Measurements from ENCODE around the gene LIMCH1. TPM values are rescaled to one million over a fixed set of nuclear protein-coding genes. Genes with fewer than 3 reads are reported as not detected.
"Not testable (repeated sequence)": the region's sequence is repeated elsewhere in the genome, so short reads cannot be mapped to it uniquely, and the experiment has no call there.

LIMCH1 gene
- polyA plus RNA-seq, 5 donors, result 85.4 to 134 (median 114) TPM

DNA sequence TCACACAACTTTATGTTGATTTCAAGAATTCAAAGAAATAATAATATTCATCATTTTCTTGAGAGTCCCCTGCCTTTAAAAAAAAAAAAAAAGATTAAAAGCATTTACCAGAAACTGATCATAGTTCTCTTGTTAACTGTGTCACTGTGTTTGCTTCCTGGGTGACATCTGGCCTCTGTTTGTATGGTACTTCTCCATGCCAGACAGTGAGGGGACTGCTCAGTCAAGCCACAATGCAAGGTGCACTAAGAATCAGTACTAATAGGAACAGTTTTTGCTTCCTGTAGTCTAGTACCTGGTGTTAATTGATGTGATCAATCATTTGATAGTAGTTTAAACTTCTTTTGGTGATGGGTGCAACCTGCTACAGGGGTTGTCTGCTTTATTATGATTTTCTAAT lies 133.0 kb downstream of the LIMCH1 start:
- no peak for DNase-seq

GRCh38 chr4:41678086-41678816 lies 140.3 kb downstream of the LIMCH1 start:
- no peak for DNase-seq

DNA sequence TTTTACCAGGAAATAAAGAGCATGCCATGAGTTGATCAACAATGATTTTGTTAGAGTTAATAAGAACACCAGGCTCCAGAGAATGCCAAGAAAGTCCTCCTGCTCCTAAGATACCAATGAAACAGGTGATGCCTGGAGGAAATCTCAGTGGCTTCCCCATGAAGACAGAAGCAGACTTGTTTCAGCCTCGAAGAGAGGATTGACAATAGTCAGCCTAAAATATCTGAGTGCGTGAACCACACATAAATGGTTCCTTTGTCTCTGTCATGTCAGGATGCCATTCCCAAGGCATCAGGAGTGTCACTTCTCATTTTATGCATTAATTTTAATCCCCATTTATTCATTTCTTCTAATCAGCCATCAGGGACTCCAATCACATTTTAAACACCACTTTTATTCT lies 141.0 kb downstream of the LIMCH1 start:
- no peak for DNase-seq

DNA sequence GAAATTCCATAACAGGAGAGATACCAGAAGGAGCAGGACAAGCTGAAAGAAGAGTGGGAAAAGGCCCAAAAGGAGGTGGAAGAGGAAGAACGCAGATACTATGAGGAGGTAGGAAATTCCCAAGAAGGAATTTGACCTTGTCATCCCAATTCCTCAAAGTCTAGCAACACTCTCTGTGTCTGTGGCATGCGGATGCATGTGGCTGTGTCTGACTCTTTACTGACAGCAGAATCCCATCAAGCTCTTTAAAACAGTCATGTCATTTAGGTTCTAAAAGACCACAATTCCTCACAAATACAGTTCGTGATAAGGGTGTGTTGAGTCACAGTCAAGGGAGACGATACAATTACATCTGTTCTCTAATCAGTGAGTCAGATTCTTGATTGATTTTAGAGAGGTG lies 142.0 kb downstream of the LIMCH1 start:
- no peak for DNase-seq

GRCh38 chr4:41681054-41681453 lies 143.1 kb downstream of the LIMCH1 start:
- no peak for DNase-seq

DNA sequence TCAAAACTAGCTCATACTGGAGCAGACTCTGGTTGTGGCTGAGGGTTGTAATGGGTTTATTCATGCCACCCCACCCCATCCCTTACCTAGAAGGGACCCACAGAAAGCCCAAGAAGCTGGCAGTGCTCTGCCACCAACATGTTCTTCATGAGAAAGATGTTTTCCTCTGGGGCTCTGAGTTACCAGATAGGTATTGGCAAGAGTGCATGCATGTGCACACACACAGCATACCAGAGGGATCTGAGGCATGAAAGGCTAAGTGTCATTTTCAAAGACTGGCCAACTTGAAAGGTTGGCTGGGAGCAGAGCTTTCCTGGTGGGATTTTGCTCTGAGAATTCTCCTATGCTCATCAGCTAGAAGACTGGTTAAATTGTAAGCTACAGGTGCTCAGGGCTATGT lies 145.4 kb downstream of the LIMCH1 start:
- DNase-seq, result no peak

DNA sequence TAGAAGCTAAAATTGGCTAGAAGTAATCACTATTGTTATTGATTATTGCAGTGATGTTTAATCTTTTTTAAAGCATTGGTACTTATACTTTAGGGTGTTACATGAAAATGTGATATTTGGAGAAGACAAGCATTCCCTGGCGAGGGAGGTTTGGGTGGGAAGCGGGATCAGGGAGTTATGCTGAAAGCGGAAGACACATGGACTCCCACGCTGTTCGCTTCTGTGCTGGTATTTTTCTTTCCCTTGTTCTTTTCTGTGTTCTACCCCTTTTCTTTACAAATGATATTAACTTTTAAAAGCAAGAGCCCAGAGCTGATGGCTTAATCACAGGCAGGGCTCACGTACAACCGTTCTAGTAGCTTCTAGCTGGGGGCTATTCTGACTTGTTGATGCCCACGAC lies 148.9 kb downstream of the LIMCH1 start:
- DNase-seq, result no peak

- DNase-seq, result no peak
Observed at GRCh38 chr4:41687971-41688370, 150.0 kb downstream of the LIMCH1 start.

GRCh38 chr4:41692717-41693345 lies 154.9 kb downstream of the LIMCH1 start:
- DNase-seq, result peak in 1 of 2 donors; percentile 32

DNA sequence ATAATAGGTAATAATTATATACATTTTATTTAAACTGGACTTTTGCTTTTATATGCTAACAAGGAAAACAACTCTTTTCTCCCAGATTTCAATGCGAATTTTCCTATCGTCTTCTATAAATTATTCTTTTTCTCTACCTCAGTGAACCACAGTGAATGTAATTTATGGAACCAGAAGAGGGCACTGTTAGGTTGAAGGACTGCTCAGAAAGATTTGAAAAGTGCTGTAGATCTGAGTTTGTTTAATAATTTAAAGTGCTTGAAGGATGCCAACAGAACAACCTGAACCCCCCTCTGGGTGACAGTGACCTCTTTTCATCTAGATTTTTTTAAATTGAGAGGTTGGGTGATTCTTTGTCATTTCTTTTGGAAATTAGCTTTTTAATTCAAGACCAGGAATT lies 155.7 kb downstream of the LIMCH1 start:
- DNase-seq, result peak in 1 of 2 donors; percentile 10

DNA sequence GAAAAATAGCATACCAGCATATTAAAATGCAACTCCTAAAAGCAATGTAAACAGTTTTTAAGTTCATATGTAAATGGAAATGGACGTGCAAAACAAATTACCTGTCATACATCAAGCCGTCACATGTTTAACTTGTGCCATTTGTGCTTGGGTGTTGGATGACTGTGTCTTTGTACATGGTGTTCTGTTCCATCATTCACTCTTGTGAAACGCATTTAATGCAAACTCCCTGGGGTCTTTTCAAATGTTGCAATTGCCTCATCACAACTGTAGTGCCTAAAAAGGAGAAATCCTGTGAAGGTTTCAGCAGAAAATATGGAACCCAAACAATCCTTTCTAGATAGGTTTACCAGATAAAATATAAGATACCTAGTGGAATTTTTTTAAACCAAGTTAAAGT lies 158.2 kb downstream of the LIMCH1 start:
- DNase-seq, result no peak

DNA sequence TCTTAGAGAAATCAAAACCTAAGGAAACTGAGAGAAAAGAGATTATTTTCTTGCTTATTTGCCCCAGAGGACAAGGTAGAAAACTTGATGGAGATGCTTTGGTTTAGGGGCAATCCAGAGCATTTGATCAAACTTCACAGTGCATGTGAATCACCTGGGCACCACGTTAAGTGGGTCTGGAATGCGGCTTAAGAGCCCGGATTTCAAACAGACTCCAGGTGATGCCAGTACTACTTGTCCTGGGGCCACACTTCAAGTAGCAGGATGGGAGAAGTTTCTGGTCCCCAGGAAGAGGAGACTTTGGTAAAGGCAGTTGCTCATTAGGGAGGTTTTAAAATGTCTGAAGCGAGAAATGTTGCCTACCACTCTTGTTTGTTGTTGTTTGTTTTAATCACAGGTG lies 158.8 kb downstream of the LIMCH1 start:
- no peak for DNase-seq

- no peak for DNase-seq
Observed at GRCh38 chr4:41701983-41702382, 164.0 kb downstream of the LIMCH1 start.

GRCh38 chr4:41702770-41703169 lies 164.8 kb downstream of the LIMCH1 start:
- no peak for DNase-seq

DNA sequence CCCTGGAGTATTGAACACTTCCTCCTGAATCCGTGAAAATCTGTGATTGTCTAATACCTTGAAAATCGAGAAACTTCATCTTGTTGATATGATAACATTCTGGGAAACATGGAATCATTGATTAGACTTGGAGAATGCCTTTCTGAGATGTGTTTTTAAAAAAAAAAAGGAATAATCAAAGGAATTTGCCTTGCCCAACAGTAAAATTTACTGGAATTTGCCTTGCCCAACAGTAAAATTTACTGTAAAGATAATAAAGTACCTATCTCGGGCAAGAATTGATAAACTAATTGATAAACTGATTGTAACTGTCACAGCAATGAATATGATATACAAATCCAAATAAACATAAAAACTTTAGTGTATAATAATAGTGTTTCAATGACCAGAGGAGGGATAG lies 165.8 kb downstream of the LIMCH1 start:
- no peak for DNase-seq

GRCh38 chr4:41709844-41710481 lies 172.0 kb downstream of the LIMCH1 start:
- no peak for DNase-seq

DNA sequence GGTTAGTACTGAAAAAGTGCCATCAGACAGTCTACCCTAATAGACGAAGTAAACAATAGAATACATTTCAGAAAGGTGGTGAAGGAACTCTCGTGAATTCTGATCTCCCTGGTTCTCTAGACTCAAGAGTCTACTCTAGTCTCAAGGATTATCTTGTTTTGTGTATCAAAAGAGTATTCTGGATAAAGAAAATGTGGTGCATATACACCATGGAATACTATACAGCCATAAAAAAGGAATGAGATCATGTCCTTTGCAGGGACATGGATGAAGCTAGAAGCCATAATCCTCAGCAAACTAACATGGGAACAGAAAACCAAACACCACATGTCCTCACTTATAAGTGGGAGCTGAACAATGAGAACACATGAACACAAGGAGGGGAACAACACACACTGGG lies 173.7 kb downstream of the LIMCH1 start:
- not testable (repeated sequence) for DNase-seq

GRCh38 chr4:41712425-41712824 lies 174.5 kb downstream of the LIMCH1 start:
- DNase-seq, result no peak

GRCh38 chr4:41713768-41714167 lies 175.8 kb downstream of the LIMCH1 start:
- DNase-seq, result no peak

GRCh38 chr4:41714364-41715000 lies 176.5 kb downstream of the LIMCH1 start:
- DNase-seq, result no peak

GRCh38 chr4:41715155-41715554 lies 177.2 kb downstream of the LIMCH1 start:
- no peak for DNase-seq

GRCh38 chr4:41718907-41719306 lies 180.9 kb downstream of the LIMCH1 start:
- DNase-seq, result no peak

DNA sequence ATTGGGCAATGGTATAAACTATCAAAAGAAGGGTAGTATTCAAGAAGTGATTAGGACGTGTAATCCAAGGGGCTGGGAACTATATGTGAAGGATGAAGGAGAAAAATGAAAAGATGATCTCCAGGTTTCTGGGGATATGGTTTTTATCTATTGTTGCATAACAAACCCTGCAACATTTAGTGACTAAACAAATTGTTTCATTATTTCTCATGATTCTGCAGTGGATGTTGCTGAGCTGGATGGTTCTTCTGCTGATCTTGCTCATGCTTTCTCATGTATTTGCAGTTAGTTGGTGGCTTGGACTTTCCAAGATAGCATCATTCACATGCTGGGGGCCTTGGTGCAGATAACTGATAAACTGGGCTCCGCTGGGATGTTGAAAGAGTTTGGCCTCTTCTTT lies 181.5 kb downstream of the LIMCH1 start:
- no peak for DNase-seq
